ENCODE measurements around the gene ALPI. TPM values are rescaled to one million over a fixed set of nuclear protein-coding genes. Genes with fewer than 3 reads are reported as not detected.
A peak's percentile ranks its signal among the peaks of the same experiment; 100 is the strongest.

The ALPI gene
- total RNA-seq, 1 experiment from 2014 or later = 0.10 TPM

DNA sequence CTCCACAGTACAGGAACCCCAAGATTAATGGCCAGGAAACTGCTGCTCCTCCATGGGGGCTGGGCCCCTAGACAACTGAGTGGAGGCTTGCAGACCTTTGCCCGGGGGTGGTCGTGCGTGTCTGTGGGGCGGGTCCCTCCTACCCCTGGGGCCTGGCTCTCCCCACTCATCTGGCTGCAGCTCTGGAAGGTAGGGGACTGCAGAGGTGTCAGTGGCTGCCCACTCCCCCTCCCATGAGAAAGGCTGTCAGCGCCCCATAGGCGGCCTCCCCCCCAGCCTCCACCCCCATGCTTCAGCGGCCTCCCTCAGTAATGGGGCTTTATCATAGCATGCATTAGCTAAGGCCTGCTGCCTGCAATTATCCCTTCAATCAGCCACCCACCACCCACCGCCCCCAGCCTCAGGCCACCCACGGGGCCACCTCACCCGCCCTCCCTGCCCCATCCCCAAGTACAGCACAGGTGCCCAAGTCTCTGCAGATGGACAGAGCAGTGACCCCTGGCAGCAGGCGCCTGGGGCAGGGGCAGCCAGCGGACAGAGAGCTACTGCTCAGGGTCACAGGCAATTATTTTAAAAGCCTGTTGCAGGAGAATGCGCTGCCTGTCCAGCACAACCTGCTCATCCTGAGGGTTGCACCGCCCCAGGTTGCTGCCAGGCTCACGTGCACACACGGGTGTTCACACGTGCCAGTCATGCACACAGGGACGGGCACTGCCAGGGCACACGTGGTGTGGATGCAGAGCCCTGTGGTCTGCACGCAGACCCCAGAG is 40.7 kb downstream of the ALPI start:
- no peak for DNase-seq
- no peak overlapping the region for H3K4me3 ChIP-seq (ENCODE audit: insufficient read depth, low read depth, low read length)
- H3K27me3 ChIP-seq (ENCODE audit: control insufficient read depth, insufficient read depth, low read length) = peaks cover 2% of the 10 kb centered on the region
- no peaks in the 10 kb centered on the region for H3K36me3 ChIP-seq (replicated peaks; ENCODE audit: control insufficient read depth, insufficient read depth, low read length)

GRCh38 chr2:232497348-232497747 is 41.4 kb downstream of the ALPI start:
- Histone ChIP-seq H3K4me3 (ENCODE audit: insufficient read depth, low read depth, low read length) (no peak overlapping the region), H3K36me3 (replicated peaks; ENCODE audit: control insufficient read depth, insufficient read depth, low read length) (no peaks in the 10 kb centered on the region), H3K27me3 (ENCODE audit: control insufficient read depth, insufficient read depth, low read length) (peaks cover 4% of the 10 kb centered on the region)
- peak; percentile 72 for DNase-seq

DNA sequence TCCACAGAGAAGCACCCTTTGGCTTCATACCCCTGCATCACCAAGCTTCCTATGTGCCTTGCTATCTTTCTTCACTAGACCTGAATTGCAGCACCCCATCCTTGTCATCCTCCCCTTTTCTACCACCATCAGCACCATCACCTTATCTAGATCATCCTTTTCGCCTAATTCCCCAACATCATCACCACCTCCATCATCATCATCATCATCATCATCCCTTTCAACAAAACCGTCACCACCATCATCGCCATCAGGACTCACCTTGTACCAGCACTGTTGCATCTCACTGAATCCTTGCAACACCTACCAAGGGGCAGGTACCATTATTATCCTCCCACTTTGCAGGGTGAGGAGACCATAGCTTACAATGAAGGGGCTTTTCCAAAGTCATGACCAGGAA is 42.5 kb downstream of the ALPI start:
- no peak for DNase-seq
- Histone ChIP-seq H3K27me3 (ENCODE audit: control insufficient read depth, insufficient read depth, low read length) (peaks cover 14% of the 10 kb centered on the region), H3K36me3 (replicated peaks; ENCODE audit: control insufficient read depth, insufficient read depth, low read length) (no peaks in the 10 kb centered on the region), H3K4me3 (ENCODE audit: insufficient read depth, low read depth, low read length) (no peak overlapping the region)

GRCh38 chr2:232501331-232501771 is 45.4 kb downstream of the ALPI start:
- peak; percentile 65 for DNase-seq
- H3K4me3 ChIP-seq (ENCODE audit: insufficient read depth, low read depth, low read length) = no peak overlapping the region
- H3K27me3 ChIP-seq (ENCODE audit: control insufficient read depth, insufficient read depth, low read length) = peaks cover 36% of the 10 kb centered on the region
- H3K36me3 ChIP-seq (replicated peaks; ENCODE audit: control insufficient read depth, insufficient read depth, low read length) = no peaks in the 10 kb centered on the region

- Histone ChIP-seq H3K36me3 (replicated peaks; ENCODE audit: control insufficient read depth, insufficient read depth, low read length) (no peaks in the 10 kb centered on the region), H3K4me3 (ENCODE audit: insufficient read depth, low read depth, low read length) (peak overlapping the region; percentile 71; the same call in 1 of the 2 replicates), H3K27me3 (ENCODE audit: control insufficient read depth, insufficient read depth, low read length) (peaks cover 39% of the 10 kb centered on the region)
- peak; percentile 84 for DNase-seq
Measured at GRCh38 chr2:232501794-232502390, 45.9 kb downstream of the ALPI start.

GRCh38 chr2:232502511-232502910 is 46.6 kb downstream of the ALPI start:
- DNase-seq = peak; percentile 82

GRCh38 chr2:232502911-232503808 is 47.2 kb downstream of the ALPI start:
- no peaks in the 10 kb centered on the region for H3K36me3 ChIP-seq (replicated peaks; ENCODE audit: control insufficient read depth, insufficient read depth, low read length)
- peaks cover 40% of the 10 kb centered on the region for H3K27me3 ChIP-seq (ENCODE audit: control insufficient read depth, insufficient read depth, low read length)
- peak overlapping the region; percentile 71 for H3K4me3 ChIP-seq (ENCODE audit: insufficient read depth, low read depth, low read length)
- DNase-seq = peak; percentile 93

More at GRCh38 chr2:232502511-232502910, 46.6 kb downstream of the ALPI start:
- H3K36me3 ChIP-seq (replicated peaks; ENCODE audit: control insufficient read depth, insufficient read depth, low read length) = no peaks in the 10 kb centered on the region
- peaks cover 40% of the 10 kb centered on the region for H3K27me3 ChIP-seq (ENCODE audit: control insufficient read depth, insufficient read depth, low read length)
- H3K4me3 ChIP-seq (ENCODE audit: insufficient read depth, low read depth, low read length) = peak overlapping the region; percentile 71

GRCh38 chr2:232503809-232504323 is 47.9 kb downstream of the ALPI start:
- Histone ChIP-seq H3K27me3 (ENCODE audit: control insufficient read depth, insufficient read depth, low read length) (peaks cover 40% of the 10 kb centered on the region), H3K4me3 (ENCODE audit: insufficient read depth, low read depth, low read length) (peak overlapping the region; percentile 71), H3K36me3 (replicated peaks; ENCODE audit: control insufficient read depth, insufficient read depth, low read length) (no peaks in the 10 kb centered on the region)
- DNase-seq = no peak

- DNase-seq = peak; percentile 70
- Histone ChIP-seq H3K36me3 (replicated peaks; ENCODE audit: control insufficient read depth, insufficient read depth, low read length) (no peaks in the 10 kb centered on the region), H3K27me3 (ENCODE audit: control insufficient read depth, insufficient read depth, low read length) (peaks cover 40% of the 10 kb centered on the region), H3K4me3 (ENCODE audit: insufficient read depth, low read depth, low read length) (no peak overlapping the region)
Measured at GRCh38 chr2:232504438-232504837, 48.5 kb downstream of the ALPI start.

DNA sequence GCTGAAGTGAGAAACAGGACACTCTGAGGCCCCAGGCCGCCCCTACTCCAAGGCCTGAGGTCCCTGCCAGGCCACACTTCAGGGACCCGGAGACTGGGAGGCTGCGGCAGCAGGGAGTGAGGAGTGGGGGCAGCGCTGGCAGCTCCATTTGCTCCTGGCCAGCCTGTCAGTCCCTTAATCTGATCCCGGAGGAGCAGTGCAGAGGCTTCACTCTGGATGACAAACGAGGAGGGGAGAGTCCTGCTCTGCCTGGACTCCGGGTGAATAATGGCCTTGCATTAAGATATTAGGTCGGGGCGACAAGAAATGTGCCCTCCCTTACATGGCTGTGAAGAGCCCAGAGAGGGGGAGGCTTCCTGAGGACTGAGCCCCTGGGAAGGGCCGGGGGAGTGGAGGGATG is 49.9 kb downstream of the ALPI start:
- peak; percentile 73 for DNase-seq
- no peak overlapping the region for H3K4me3 ChIP-seq (ENCODE audit: insufficient read depth, low read depth, low read length)
- peaks cover 38% of the 10 kb centered on the region for H3K27me3 ChIP-seq (ENCODE audit: control insufficient read depth, insufficient read depth, low read length)
- no peaks in the 10 kb centered on the region for H3K36me3 ChIP-seq (replicated peaks; ENCODE audit: control insufficient read depth, insufficient read depth, low read length)

- peak; percentile 64 for DNase-seq
- Histone ChIP-seq H3K36me3 (replicated peaks; ENCODE audit: control insufficient read depth, insufficient read depth, low read length) (no peaks in the 10 kb centered on the region), H3K4me3 (ENCODE audit: insufficient read depth, low read depth, low read length) (no peak overlapping the region), H3K27me3 (ENCODE audit: control insufficient read depth, insufficient read depth, low read length) (peaks cover 38% of the 10 kb centered on the region)
Measured at GRCh38 chr2:232506709-232507108, 50.8 kb downstream of the ALPI start.

DNA sequence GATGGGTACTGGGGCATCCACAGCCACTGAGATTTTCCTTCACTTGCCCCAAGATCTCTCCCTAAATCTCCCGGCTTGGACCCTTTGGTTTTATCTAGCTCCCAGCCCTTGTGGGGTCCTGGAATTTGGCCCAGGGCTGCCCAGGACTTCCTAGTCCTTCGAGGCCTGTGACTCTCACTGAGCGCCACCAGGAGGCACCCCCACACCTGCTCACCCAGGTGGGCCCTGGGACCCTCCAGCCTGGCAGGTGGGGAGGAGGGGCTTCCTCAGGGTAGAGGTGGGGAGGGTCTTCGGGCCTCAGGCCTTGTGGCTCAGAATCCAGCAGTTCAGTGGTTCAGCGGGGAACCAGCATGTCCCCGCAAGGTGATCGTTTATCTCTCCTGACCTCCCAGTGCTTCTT is 52.3 kb downstream of the ALPI start:
- no peaks in the 10 kb centered on the region for H3K36me3 ChIP-seq (replicated peaks; ENCODE audit: control insufficient read depth, insufficient read depth, low read length)
- H3K27me3 ChIP-seq (ENCODE audit: control insufficient read depth, insufficient read depth, low read length) = peaks cover 28% of the 10 kb centered on the region
- DNase-seq = peak; percentile 86
- H3K4me3 ChIP-seq (ENCODE audit: insufficient read depth, low read depth, low read length) = no peak overlapping the region
